ENCODE measurements around the gene MTUS2. TPM values are rescaled to one million over a fixed set of nuclear protein-coding genes. Genes with fewer than 3 reads are reported as not detected.

The MTUS2 gene
- polyA plus RNA-seq, 2 of the 4 experiments (the other 2 are of a cell fraction) = not detected

DNA sequence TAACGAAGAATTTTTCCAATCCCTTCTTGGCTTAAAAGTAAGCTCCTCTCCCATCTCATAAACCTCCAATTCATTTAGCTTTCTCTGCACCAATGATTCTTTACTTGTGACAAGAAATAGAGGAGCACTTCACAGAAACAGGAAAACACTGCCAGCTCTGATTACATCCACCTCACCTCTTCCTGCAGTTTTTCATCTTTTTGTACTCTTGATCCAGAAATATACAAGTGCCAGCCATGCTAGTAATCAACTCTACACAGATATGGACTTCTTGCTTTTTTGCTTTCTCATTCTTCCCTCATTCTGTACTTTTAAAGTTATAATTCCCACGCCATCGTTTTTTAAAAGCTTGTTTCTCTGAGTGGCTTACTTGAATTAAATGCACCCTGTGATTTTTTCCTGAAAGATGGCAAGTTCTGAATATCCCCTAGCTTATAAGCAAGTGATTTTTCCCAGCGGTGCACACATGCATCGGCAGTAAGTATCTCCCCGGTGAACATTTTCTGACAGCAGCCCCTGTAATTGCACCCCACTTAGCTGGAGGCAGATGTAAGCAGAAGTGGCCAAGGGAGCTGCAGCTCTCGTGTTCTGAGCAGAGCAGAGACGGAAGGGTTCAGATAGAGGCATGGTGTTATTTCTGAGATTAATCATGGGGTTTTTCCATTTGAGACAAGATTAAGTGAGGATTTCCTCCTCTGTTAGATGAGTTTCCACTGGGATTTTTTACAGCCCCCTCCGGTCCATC, 434.7 kb downstream of the MTUS2 start:
- no peaks in the 10 kb centered on the region for H3K9me3 ChIP-seq
- CTCF ChIA-PET = no interaction called here
- no peak overlapping the region for H3K4me3 ChIP-seq
- H3K4me2 ChIP-seq = no peak overlapping the region
- H3K27ac ChIP-seq = no peak overlapping the region
- no peak for FAIRE-seq
- WGBS (ENCODE audit: missing lambda C conversion rate) = 33% methylated on average over 9 of the region's 9 CpGs
- TF ChIP-seq FOSL2 (IDR thresholded peaks at IDR 0.05) = no peak
- no peak for TF ChIP-seq FOSL2 (CRISPR knock-in tag; IDR thresholded peaks at IDR 0.05)
- TF ChIP-seq POLR2A (IDR thresholded peaks at IDR 0.05; ENCODE audit: low read length) = no peak
- no peak for TF ChIP-seq HEYL (CRISPR knock-in tag; IDR thresholded peaks at IDR 0.05)
- TF ChIP-seq CHD2 (IDR thresholded peaks at IDR 0.05; ENCODE audit: low read length, partially characterized antibody) = no peak
- no peak for TF ChIP-seq ESRRA (IDR thresholded peaks at IDR 0.05; ENCODE audit: borderline replicate concordance, low read length)
- TF ChIP-seq SMC3 (IDR thresholded peaks at IDR 0.05) = no peak
- TF ChIP-seq HDAC2 (IDR thresholded peaks at IDR 0.05) = no peak
- TF ChIP-seq ZSCAN20 (CRISPR knock-in tag; IDR thresholded peaks at IDR 0.05) = no peak
- no peak for TF ChIP-seq RAD21 (conservative IDR thresholded peaks at IDR 0.05 in 1 of 2, IDR thresholded peaks at IDR 0.05 in 1 of 2)
- no peak for DNase-seq (ENCODE audit: low read depth in 1 of 2, low spot score in 1 of 2)
- ATAC-seq = no peak
- POLR2A ChIA-PET = no interaction called here
- H3K4me1 ChIP-seq = no peaks in the 10 kb centered on the region

DNA sequence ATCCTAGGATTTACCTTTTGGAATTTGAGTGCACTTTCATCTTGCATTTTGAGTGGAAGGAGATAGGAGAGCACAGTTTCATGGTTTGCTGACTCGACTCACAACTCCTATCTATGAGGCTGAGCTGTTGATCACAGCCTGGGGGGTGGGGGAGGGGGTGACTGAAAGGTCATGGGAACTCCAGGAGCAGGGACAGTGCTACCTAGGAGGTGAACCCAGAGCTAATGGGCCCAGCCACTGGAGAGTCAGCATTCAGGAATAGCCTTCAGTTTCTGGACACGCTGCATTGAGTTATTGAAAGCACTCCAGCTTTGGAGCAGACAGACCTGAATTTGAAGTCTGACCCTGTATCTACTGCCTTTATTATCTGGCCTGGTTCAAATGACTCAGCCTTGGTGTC, 435.4 kb downstream of the MTUS2 start:
- POLR2A ChIA-PET = no interaction called here
- no peak for FAIRE-seq
- TF ChIP-seq PHF8 (IDR thresholded peaks at IDR 0.05; ENCODE audit: borderline replicate concordance, low read depth) (no peak), FOXS1 (CRISPR knock-in tag; IDR thresholded peaks at IDR 0.05) (no peak), KDM1A (IDR thresholded peaks at IDR 0.05; ENCODE audit: low read depth) (no peak), EP300 (IDR thresholded peaks at IDR 0.05) (no peak)
- no peak for ATAC-seq
- H3K4me2 ChIP-seq = no peak overlapping the region
- no peaks in the 10 kb centered on the region for H3K9me3 ChIP-seq
- no peak overlapping the region for H3K4me3 ChIP-seq
- DNase-seq (ENCODE audit: low read depth in 1 of 2, low spot score in 1 of 2) = no peak
- no peaks in the 10 kb centered on the region for H3K4me1 ChIP-seq
- WGBS (ENCODE audit: missing lambda C conversion rate) = 5% methylated on average over 2 of the region's 2 CpGs
- CTCF ChIA-PET = no interaction called here
- H3K27ac ChIP-seq = no peak overlapping the region

DNA sequence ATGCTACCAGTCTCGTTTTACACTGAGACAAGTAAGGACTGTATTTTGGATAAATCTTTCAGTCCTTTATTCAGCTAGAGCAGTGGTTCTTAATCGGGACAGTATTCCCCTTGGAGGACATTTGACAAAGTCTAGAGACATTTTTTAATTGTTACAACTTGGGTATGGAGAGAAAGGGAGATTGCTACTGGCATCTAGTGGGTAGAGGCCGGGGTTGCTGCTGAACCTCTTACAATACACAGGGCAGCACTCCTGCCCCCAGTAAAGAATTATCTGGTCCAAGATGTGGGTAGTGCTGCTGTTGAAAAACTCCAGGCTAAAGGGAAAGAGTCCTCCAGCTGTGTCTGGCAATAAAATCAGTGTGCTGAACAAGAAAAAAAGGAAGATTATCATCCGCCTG, 440.5 kb downstream of the MTUS2 start:
- Histone ChIP-seq H3K4me3 (no peak overlapping the region), H3K9me3 (no peaks in the 10 kb centered on the region)
- CTCF ChIA-PET = no interaction called here

DNA sequence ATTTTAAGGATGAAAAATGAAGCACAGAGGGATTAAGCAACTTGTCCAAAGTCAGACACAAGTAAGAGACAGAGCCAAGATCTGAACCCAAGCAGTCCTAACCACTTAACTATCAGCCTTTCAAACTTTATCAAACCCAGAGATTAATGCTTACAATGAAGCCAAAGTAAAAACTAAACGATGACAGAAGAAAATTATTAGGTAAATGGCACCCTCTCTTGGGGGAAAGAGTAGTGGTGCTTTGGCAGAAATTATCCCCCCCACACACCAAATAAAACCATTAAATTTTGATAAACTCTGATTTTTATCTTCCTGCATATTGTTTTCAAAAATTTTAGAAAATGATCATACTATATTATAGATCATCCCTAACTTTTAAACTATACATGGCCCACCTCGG, 446.1 kb downstream of the MTUS2 start:
- no peak for DNase-seq (ENCODE audit: low read depth in 1 of 2, low spot score in 1 of 2)
- ChIA-PET POLR2A (no interaction called here), CTCF (no interaction called here)
- no peak for FAIRE-seq
- no peaks in the 10 kb centered on the region for H3K4me1 ChIP-seq
- no peaks in the 10 kb centered on the region for H3K9me3 ChIP-seq
- no peak overlapping the region for H3K4me2 ChIP-seq
- 0% methylated on average over 2 of the region's 2 CpGs for WGBS (ENCODE audit: missing lambda C conversion rate)
- no peak overlapping the region for H3K27ac ChIP-seq
- H3K4me3 ChIP-seq = no peak overlapping the region
- no peak for ATAC-seq
- no peak for TF ChIP-seq HEYL (CRISPR knock-in tag; IDR thresholded peaks at IDR 0.05)
- TF ChIP-seq, protein P1, sequence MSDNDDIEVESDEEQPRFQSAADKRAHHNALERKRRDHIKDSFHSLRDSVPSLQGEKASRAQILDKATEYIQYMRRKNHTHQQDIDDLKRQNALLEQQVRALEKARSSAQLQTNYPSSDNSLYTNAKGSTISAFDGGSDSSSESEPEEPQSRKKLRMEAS (IDR thresholded peaks at IDR 0.05) = no peak
- TF ChIP-seq HOXB13 (CRISPR knock-in tag; IDR thresholded peaks at IDR 0.05; ENCODE audit: low read depth) = no peak
- no peak for TF ChIP-seq ESRRA (IDR thresholded peaks at IDR 0.05; ENCODE audit: borderline replicate concordance, low read length)
- no peak for TF ChIP-seq CHD2 (IDR thresholded peaks at IDR 0.05; ENCODE audit: low read length, partially characterized antibody)
- TF ChIP-seq NFE2L2 (conservative IDR thresholded peaks at IDR 0.05; ENCODE audit: low read length) = no peak
- TF ChIP-seq, protein P2, sequence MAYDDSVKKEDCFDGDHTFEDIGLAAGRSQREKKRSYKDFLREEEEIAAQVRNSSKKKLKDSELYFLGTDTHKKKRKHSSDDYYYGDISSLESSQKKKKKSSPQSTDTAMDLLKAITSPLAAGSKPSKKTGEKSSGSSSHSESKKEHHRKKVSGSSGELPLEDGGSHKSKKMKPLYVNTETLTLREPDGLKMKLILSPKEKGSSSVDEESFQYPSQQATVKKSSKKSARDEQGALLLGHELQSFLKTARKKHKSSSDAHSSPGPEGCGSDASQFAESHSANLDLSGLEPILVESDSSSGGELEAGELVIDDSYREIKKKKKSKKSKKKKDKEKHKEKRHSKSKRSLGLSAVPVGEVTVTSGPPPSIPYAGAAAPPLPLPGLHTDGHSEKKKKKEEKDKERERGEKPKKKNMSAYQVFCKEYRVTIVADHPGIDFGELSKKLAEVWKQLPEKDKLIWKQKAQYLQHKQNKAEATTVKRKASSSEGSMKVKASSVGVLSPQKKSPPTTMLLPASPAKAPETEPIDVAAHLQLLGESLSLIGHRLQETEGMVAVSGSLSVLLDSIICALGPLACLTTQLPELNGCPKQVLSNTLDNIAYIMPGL (CRISPR knock-in tag; IDR thresholded peaks at IDR 0.05; ENCODE audit: borderline replicate concordance) = no peak
- TF ChIP-seq RARB (CRISPR knock-in tag; IDR thresholded peaks at IDR 0.05) = no peak
- TF ChIP-seq HOXB5 (CRISPR knock-in tag; IDR thresholded peaks at IDR 0.05) = no peak
- no peak for TF ChIP-seq RNF2 (IDR thresholded peaks at IDR 0.05; ENCODE audit: borderline replicate concordance, low read depth)
- TF ChIP-seq EHMT2 (IDR thresholded peaks at IDR 0.05; ENCODE audit: low read depth) = no peak
- TF ChIP-seq, protein P3, sequence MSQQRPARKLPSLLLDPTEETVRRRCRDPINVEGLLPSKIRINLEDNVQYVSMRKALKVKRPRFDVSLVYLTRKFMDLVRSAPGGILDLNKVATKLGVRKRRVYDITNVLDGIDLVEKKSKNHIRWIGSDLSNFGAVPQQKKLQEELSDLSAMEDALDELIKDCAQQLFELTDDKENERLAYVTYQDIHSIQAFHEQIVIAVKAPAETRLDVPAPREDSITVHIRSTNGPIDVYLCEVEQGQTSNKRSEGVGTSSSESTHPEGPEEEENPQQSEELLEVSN (IDR thresholded peaks at IDR 0.05; ENCODE audit: borderline replicate concordance, low read depth) = no peak
- TF ChIP-seq RAD21 (conservative IDR thresholded peaks at IDR 0.05 in 1 of 2, IDR thresholded peaks at IDR 0.05 in 1 of 2) = no peak

More for the DNA sequence above, 440.5 kb downstream of the MTUS2 start:
- POLR2A ChIA-PET = no interaction called here
- DNase-seq (ENCODE audit: low read depth in 1 of 2, low spot score in 1 of 2) (no peak), FAIRE-seq (no peak), ATAC-seq (no peak)
- no peaks in the 10 kb centered on the region for H3K4me1 ChIP-seq
- no peak overlapping the region for H3K27ac ChIP-seq
- TF ChIP-seq POLR2A (IDR thresholded peaks at IDR 0.05; ENCODE audit: low read length) (no peak), RFX5 (IDR thresholded peaks at IDR 0.05) (no peak), ZSCAN20 (CRISPR knock-in tag; IDR thresholded peaks at IDR 0.05) (no peak), CBX2 (IDR thresholded peaks at IDR 0.05; ENCODE audit: borderline replicate concordance, low read depth) (no peak), JUN (IDR thresholded peaks at IDR 0.05) (no peak)
- TF ChIP-seq, protein P3 (IDR thresholded peaks at IDR 0.05; ENCODE audit: borderline replicate concordance, low read depth) = no peak
- no peak overlapping the region for H3K4me2 ChIP-seq
- 5% methylated on average over 4 of the region's 4 CpGs for WGBS (ENCODE audit: missing lambda C conversion rate)
